Glutamatergic neuron (in vitro differentiated cells): ENCODE measurements around the gene ZKSCAN3. TPM values are rescaled to one million over a fixed set of nuclear protein-coding genes. Genes with fewer than 3 reads are reported as not detected.
"Not testable (repeated sequence)": the region's sequence is repeated elsewhere in the genome, so short reads cannot be mapped to it uniquely, and the experiment has no call there.

Experiments used
- DNase-seq: peaks from one replicate; pipeline ENCODE4 v3.0.0; 2022
- H3K27ac Mint-ChIP-seq: one replicate; pipeline ENCODE4 v1.8.0; 2020; ENCODE audit warnings: mild to moderate bottlenecking, mixed read lengths, inconsistent platforms; ENCODE audit not compliant: unreplicated experiment
- H3K27me3 Mint-ChIP-seq: one replicate; pipeline ENCODE4 v1.8.0; 2020; ENCODE audit warnings: mild to moderate bottlenecking, moderate library complexity, mixed read lengths, inconsistent platforms; ENCODE audit not compliant: unreplicated experiment
- H3K36me3 Mint-ChIP-seq: one replicate; pipeline ENCODE4 v1.8.0; 2020; ENCODE audit warnings: mild to moderate bottlenecking, mixed read lengths, inconsistent platforms; ENCODE audit not compliant: unreplicated experiment
- H3K4me1 Mint-ChIP-seq: one replicate; pipeline ENCODE4 v1.8.0; 2020; ENCODE audit warnings: mild to moderate bottlenecking, low read depth, mixed read lengths, inconsistent platforms; ENCODE audit not compliant: unreplicated experiment
- H3K4me3 Mint-ChIP-seq: one replicate; pipeline ENCODE4 v1.8.0; 2020; ENCODE audit warnings: mild to moderate bottlenecking, mixed read lengths, inconsistent platforms; ENCODE audit not compliant: unreplicated experiment
- H3K9me3 Mint-ChIP-seq: one replicate; pipeline ENCODE4 v1.8.0; 2020; ENCODE audit warnings: mild to moderate bottlenecking, moderate library complexity, mixed read lengths, inconsistent platforms; ENCODE audit not compliant: unreplicated experiment
- total RNA-seq: library from RNA; stranded (reverse); fragmentation: NEBNext Ultra II Directional; extraction: Animal tissue kit (Norgen Biotek cat#: 25700); gene quantifications from one replicate; pipeline ENCODE4 v1.2.1, GENCODE V29; 2021; ENCODE audit not compliant: unreplicated experiment
- TF ChIP-seq, protein P1 (sequence below): fragments of 200-600 bp; sonication (generic); IDR thresholded peaks from one replicate; pipeline ENCODE4 v1.5.0; 2021; ENCODE audit not compliant: partially characterized antibody, unreplicated experiment

The ZKSCAN3 gene
- total RNA-seq, 1 donor from 2014 or later, result 16.0 TPM

DNA sequence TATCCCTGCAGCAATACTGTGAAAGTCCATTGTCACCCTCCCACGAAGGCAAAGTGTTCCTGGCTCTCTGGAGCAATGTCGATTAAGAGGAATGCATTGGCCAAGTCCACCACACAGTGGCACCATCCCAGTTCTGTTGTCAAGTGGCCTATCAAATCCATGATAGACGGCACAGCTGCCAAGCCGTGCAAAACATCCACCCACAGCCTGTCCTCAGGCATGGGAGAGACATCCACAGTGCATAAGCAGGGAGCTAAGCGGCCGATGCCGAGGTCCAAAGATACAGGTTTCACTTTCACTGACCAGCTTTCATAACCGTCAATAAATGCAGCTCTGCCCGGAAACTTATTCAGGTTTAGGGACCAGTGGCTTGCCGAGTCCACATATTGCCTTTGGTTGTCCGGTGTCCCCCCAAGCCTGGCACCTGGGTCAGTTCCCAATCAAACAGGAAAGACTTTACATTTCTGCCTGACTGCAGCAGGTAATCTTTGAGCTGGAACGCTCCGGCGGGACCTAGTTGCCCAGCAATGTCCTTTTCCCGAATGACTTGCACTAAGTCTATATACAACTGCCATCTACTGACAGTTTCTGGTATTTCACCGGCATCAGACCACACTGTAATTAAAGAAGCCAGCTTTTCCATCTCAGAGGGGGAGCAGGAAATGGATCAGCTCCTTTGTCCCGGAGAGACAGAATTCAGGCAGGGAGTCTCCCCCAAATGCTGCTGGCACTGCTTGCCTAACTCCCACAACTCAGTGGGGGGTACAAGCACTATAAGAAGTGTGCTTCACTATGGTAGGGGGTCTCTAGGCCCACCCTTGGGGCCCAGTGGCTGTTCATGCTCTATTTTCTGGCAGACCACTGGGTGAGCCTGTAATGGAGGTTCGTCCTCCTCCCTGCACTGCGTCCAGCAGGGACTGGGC is 6.3 kb downstream of the ZKSCAN3 start:
- Mint-ChIP-seq H3K27ac (peak overlapping the region; percentile 52), H3K36me3 (no peaks in the 10 kb centered on the region), H3K4me1 (peaks cover 9% of the 10 kb centered on the region), H3K9me3 (peaks cover 1% of the 10 kb centered on the region), H3K4me3 (peak overlapping the region; percentile 73), H3K27me3 (no peaks in the 10 kb centered on the region)
- peak; percentile 66 for DNase-seq
- TF ChIP-seq, protein P1, sequence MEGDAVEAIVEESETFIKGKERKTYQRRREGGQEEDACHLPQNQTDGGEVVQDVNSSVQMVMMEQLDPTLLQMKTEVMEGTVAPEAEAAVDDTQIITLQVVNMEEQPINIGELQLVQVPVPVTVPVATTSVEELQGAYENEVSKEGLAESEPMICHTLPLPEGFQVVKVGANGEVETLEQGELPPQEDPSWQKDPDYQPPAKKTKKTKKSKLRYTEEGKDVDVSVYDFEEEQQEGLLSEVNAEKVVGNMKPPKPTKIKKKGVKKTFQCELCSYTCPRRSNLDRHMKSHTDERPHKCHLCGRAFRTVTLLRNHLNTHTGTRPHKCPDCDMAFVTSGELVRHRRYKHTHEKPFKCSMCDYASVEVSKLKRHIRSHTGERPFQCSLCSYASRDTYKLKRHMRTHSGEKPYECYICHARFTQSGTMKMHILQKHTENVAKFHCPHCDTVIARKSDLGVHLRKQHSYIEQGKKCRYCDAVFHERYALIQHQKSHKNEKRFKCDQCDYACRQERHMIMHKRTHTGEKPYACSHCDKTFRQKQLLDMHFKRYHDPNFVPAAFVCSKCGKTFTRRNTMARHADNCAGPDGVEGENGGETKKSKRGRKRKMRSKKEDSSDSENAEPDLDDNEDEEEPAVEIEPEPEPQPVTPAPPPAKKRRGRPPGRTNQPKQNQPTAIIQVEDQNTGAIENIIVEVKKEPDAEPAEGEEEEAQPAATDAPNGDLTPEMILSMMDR, result peak; percentile 90

DNA sequence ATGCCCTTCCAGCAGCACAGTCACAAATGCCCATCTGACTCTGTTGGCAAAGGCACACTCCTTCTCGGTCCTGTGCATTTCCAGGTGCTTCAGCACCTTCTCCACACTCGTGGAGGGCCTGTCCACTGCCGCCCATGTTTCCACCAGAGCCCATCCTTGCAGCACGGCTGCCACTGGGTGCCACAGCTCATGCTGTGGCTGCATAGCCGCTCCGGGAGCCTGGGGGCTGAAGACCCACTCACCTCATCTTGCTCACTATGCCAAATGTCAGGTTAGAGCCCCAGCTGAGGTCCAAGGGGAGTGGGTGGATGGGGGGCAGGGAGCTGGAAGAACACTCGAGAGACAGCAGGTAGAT is 6.9 kb downstream of the ZKSCAN3 start:
- peaks cover 1% of the 10 kb centered on the region for H3K9me3 Mint-ChIP-seq
- no peaks in the 10 kb centered on the region for H3K36me3 Mint-ChIP-seq
- H3K27ac Mint-ChIP-seq, result no peak overlapping the region
- DNase-seq, result no peak
- H3K27me3 Mint-ChIP-seq, result no peaks in the 10 kb centered on the region
- peaks cover 7% of the 10 kb centered on the region for H3K4me1 Mint-ChIP-seq
- no peak overlapping the region for H3K4me3 Mint-ChIP-seq
- TF ChIP-seq, protein P1, result no peak

DNA sequence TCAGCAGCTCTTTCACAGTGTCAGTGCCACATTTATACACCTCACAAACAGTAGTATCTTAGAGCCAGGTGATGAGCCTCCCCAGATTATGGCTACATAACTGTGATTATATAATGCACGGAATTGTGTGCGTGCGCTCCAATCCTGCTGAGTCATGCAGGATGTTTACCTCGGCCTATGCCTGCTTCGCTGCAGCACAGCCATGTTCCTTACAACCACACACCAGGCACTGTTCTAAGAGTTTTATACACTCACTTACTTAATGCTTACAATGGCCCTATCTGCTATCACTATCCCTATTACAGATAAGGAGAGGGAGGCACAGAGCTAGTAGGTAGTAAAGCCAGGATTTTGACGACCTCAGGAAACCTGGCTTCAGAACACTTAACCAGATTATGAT is 7.3 kb downstream of the ZKSCAN3 start:
- Mint-ChIP-seq H3K9me3 (peaks cover 1% of the 10 kb centered on the region), H3K4me1 (peaks cover 7% of the 10 kb centered on the region), H3K4me3 (no peak overlapping the region), H3K27me3 (no peaks in the 10 kb centered on the region), H3K36me3 (no peaks in the 10 kb centered on the region), H3K27ac (no peak overlapping the region)
- TF ChIP-seq, protein P1, result no peak
- no peak for DNase-seq

DNA sequence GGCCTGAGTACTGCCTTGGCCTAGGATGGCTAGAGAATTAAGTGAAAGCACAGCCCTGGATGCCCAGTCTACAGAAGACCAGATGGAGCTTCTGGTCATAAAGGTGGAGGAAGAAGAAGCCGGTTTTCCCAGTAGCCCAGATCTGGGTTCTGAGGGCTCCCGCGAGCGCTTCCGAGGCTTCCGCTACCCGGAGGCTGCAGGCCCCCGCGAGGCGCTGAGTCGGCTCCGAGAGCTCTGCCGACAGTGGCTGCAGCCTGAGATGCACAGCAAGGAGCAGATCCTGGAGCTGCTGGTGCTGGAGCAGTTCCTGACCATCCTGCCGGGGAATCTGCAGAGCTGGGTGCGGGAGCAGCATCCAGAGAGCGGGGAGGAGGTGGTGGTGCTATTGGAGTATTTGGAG is 9.8 kb downstream of the ZKSCAN3 start:
- H3K9me3 Mint-ChIP-seq, H3K27me3 Mint-ChIP-seq: not testable (repeated sequence)

DNA sequence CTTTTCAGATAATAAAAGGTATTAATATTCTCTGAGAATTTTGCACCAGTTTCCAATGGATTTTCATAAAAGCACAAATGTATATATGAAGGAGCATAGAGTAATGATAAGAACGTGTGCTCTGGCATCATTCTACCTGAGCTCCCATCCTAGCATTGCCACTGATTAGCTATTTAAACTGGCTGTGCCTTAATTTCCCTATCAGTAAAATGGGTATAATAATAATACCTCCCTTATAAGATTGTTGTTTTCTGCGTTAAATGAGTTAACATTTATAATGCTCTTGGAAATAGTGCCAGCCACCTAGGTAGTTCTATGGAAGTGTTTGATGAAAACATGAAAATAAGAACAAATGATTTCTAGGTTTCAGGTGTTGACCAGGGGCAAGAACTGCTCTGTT is 11.2 kb downstream of the ZKSCAN3 start:
- H3K27me3 Mint-ChIP-seq, result peaks cover 3% of the 10 kb centered on the region
- H3K36me3 Mint-ChIP-seq, result peaks cover 8% of the 10 kb centered on the region
- no peak overlapping the region for H3K27ac Mint-ChIP-seq
- TF ChIP-seq, protein P1, result no peak
- DNase-seq, result no peak
- no peak overlapping the region for H3K4me3 Mint-ChIP-seq
- H3K4me1 Mint-ChIP-seq, result peaks cover 3% of the 10 kb centered on the region
- H3K9me3 Mint-ChIP-seq, result peaks cover 1% of the 10 kb centered on the region

More for the DNA sequence above, 9.8 kb downstream of the ZKSCAN3 start:
- H3K27ac Mint-ChIP-seq, H3K4me1 Mint-ChIP-seq, H3K4me3 Mint-ChIP-seq, DNase-seq, H3K36me3 Mint-ChIP-seq: not testable (repeated sequence)

DNA sequence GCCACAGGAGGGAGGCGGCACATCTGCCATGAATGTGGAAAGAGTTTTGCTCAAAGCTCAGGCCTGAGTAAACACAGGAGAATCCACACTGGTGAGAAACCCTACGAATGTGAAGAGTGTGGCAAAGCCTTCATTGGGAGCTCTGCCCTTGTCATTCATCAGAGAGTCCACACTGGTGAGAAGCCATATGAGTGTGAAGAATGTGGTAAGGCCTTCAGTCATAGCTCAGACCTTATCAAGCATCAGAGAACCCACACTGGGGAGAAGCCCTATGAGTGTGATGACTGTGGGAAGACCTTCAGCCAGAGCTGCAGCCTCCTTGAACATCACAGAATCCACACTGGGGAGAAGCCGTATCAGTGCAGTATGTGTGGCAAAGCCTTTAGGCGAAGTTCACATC is 15.8 kb downstream of the ZKSCAN3 start:
- DNase-seq, H3K9me3 Mint-ChIP-seq, H3K27me3 Mint-ChIP-seq, H3K36me3 Mint-ChIP-seq, H3K4me1 Mint-ChIP-seq, H3K4me3 Mint-ChIP-seq, H3K27ac Mint-ChIP-seq: not testable (repeated sequence)
